ENCODE results near the gene KCP.

The KCP gene

DNA sequence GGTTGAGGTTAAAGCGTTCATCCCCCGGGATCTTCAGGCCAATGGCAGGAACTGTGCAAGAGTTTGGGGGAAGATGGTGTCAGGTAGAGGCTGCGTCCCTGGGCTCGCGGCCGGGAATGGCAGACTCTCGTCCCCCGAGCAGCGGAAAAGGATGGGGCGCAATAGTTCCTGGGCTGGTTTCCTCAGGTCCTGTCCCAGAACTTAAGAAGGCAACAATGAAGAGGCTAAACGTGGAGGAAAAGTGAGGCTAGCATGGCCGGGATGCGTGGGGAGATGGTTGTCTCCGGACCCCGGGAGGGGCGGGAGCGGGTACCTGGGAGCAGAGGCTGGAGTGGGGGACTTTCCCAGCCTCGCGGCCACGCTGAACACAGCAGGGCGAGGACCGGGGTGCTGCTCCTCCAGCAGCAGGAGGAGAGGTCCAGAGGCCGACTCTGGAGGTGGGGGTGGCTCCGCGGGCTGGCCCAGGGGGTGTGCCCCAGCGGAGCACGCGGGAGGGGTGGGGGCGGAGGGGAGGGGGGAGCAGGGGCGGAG lies 28.1 kb upstream of the KCP start:
- peak; percentile 28 to 36 for DNase-seq

DNA sequence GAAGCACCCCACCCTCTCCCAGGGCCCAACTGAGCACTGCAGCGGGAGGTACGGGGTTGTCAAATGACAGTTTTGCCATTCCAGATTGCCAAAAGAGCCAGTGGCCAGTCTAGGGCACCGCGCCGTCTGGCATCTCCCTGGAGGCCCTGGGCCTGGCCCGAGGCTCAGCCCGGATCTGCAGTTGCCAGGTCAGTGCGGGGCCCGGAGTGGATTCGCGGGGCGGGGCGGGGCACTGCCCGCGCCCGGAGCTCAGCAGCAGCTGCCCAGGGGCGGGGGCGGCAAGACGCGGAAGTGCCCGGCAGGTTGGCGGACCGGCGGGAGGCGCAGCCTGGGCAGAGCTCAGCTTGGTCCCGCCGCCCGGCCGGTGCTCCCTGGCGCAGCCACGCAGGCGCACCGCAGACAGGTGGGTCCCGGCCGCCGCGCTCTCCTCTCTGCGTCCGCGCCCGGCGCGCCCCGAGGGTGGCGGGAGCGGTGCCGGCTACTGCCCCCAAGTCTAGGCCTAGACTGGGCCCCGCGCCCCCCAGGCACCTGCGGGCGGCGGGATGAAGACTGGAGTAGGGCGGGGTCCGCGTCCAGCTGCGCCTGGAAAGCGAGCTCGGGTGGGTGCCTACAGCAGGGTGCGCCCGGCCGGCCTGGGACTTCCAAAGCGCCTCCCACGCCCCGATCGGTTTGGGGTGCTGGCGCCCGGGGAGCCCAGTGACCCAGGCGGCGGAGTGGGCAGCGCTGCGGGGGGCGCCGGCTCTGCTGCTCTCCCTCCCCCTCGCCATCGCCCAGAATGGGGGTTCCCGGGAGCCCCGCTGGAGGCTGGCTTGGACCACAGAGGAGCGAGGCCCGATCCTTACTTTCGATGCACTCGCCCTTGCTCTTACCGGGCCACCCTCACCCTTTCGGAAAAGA lies 27.4 kb upstream of the KCP start, which contains the start of gene IRF5:
Gene IRF5 (plus strand): TSS at position 281 of the 897 bp plus-strand sequence. CDS start 4,155 bp downstream, outside the sequence.
- peak; percentile 31 to 51 for DNase-seq

DNA sequence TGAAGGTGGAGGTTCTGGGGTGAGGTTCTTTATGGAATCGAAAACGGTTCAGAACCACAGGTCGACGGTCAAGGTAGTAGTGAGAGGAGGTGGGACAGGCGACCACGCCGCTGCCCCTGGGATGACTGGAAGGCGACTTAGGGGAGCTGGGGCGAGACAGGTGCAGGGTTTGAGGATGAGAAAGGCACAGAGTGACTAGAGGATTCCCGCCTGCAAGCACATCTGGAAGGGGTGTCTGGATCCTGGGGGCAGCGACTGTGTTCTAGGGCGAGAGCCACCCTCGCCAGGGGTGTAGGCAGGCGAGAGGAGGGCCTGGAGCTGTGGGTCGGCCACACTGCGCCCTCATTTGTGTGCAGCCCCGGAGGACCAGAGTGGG lies 26.8 kb upstream of the KCP start:
- DNase-seq = no peak

DNA sequence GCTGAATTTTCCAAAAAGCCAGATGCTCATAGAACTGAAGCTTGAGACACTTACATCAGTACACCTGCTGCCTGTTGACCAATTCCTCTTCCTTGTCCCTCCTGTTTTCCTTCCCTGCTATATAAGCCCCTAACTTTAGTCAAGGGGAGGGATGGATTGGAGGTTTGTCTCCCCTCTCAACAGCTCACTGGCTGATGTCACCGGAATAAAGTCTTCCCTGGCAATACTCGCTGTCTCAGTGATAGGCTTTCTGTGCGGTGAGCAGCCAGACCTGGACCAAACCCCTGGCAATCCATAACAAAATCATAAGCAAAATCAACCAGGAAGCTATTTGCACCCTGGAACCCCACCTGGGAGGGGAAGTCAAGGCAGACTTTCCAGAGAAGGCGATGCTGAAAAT lies 26.3 kb upstream of the KCP start:
- DNase-seq = no peak

DNA sequence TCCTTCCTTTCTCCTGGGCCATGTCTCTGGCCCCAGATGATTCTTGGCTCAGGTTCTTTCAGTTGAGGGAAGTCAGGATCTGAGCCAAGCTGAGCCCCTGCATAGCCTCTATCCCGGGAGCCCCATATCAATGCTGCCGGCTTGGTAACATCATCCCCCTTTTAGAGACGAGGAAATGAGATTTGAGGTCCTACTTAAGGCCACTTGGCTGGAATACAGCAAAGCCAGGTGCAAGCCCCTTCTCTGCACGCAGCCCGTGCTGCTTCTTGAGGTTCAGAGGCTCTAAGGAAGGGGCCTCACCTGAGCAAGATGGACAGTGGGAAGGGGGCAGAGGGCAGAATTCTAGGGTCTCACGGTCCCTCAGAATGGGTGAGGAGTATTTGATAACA lies 24.8 kb upstream of the KCP start:
- no peak for DNase-seq

DNA sequence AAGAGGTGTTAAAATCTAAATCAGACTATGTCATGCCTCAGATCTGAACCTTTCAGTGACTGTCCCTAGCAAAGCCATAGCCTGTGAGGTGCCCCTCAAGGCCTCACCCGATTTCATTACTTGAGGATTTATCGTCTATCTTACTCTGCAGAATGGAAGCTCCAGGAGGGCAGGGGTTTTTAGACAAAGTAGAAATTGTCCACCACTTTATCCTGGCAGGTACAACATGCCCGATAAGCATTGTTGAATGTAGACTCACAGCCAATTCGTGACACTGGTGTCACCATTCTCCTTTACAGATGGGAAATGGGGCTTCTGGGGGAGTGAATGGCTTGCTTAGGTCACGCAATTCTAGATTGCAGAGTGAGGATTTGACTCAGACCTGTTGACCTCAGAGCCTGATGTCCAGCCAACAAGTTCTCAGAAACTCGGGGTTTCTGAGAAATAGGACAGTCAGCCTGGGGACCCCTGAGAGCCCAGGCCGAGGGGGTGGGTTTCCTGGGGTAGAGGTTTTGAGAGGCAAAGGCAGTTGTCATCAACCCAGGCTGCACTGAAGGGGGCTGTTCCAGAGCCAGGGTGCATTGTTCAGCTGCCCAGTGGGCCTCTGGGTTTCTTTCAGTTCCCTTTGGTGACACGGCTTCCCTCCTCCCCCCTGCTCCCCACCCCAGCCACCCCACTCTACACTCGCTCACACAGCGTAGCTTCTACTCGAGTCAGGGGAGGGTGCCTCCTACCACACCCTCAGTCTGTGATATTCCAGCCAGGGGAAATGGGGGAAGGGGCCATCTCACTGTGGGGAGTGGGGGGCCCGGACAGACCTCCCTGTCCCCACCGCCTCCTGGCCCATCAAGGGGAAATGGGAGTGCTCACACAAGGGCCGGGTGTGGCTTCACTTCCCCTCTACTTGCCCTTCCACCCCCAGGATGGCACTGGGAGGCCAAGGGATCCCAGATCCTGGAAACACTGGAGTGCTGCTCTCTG lies 24.1 kb upstream of the KCP start:
- DNase-seq = no peak

DNA sequence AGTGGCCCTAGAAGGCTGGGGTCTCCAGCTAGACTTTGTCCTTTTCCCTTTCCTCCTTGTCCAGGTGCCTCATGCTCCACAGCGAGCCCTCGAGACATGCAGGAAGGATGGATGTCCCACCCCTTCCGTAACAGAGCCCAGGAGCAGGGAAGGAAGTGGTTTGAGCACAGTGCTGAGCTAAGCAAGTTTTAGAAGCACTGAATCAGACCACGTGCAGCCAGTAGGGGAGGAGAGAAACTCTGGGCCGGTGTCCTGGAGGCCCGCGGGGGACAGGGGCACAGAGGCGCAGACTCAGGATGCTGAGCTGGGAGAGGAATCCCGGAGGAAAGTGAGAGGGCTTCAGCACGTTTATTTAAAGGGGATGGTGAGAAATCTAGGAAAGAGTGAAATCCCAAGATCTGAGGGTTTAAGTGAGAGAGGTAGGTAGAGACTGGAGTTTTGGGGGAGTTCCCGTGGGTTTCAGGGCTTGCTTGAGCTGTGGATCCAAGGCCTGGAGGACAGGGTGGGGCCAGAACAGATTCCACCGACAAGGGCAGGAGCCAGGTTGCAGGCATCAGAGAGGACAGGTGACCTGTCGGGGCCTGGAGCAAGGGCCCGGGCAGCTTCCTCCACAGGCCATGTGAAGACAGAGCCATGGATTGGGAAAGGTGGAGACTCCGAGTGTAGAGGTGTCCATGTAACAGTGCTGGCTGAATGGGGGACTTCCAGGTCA lies 22.8 kb upstream of the KCP start:
- DNase-seq = peak; percentile 43 to 63

DNA sequence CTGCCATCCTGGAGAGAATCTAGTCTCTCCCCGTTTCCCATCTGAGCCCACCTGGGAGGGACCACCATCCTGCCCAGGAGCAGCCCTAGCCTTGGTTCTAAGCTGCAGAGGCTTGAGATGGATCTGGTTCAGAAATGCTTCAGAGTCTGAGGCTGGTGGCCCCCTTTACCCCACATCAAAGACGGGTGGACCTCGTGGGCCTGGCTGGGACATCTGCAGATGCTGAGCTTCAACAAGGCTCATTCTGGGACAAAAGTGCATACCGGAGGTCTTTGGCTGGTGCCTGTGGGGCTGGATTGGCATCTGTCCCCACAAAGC lies 22.3 kb upstream of the KCP start:
- DNase-seq = no peak

DNA sequence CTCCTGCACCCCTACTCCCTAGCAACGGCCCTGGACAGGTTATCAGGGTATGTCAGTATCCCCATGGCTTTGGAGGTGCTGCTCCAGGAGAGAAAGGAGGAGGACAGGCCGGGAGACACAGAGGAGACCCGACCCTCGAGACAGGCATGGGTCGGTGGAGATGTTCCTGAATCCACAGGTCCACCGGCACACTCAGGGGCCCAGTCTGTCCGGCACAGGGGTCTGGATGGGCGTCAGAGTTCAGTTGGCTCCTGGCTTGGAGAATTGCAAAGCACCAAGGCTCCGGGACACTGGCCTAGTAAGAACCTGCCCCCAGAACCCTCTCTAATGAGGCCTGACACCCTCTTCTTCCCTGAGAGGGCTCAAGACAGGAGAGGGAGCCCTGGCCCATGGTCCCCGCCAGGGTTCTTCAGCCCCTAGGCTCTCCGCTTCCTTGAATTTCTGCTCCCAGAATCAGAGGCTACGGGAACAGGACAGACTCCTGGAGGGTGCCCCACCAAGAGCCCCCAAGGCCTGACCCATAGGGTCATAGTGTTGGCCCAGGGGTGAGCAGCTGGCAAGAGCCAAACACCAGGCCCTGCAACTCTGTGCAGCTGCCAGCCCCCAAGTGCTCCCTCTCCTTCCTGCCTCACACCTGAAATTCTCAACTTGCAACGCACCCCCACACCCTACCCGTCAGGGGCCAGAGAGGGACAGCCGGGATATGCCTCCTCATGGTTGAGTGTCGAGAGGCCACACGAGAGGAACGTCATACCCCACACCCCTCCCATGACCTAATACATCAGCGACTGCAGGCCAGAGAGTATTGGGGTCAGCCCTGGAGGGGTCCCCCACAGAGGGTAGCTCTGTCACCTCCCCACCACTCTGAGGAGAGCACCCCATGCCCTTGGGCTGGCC lies 21.7 kb upstream of the KCP start:
- DNase-seq = no peak

DNA sequence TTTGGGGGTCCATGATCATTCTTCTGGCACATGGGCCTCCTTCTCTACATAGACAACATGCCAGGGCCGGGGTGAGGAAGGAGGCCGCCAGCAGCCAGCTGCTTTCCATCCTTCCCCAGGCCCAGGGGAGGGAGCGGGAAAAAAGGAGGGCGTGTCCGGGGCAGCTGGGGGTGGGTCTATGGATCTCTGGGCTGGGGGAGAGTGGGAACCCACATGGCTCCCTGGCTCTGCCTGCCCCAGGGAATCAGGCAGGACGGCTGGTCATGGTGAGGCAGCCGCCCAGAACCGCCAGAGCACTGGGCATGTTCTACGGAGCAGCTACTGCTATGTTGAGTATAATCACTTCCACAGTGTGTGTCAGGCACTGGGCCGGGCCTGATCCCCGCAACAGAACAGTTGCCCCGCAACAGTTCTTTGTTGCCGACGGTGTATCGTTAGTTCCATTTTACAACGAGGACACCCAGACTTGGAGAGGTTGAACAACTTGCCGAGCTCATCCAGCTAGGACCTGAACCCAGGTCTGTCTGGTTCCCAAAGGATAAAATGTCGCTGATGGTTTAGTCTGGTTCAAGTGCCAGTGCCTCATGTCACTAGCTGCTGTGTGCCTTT lies 20.8 kb upstream of the KCP start:
- DNase-seq = no peak

DNA sequence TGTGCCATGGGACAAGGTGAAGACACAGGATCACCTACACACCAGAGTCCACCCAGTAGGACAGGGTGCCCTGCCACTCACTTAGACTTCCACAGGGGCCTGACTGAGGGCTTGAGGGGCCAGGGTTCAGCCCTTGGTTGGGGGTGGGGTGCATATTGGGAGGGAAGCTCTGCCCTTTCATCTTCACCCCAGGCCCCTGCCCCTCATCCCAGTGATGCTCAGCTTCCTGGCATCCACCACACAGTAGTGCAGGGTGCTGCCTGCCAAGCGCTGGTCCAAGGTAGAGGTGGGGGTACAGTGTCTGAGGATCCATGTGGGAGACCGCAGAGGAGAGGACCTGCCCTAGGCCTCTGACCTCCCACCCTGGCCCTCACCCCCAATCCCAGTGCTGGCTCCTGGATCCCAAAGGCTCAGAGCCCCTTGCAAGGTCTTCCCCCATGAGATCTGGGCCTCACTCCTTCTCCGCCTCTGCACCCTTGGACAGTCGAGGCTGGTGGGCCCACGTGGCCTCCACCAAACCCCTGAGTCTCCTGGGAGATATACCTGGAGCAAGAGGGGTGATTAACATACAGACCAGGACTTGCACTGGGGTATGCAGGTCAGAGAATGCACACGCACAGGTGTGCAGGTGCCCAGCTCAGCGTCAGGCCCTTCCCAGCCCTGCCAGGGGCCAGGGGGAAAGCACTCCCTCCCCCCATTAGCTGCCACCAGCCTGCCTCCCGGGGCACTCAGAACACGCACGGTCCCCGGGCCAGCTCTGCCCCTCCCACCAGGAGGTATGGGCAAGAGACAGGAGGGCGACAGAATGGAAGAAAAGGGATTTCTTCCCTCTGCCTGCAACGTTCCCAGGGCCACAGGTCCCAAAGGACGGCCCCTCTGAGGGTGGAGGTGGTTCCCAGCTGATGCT lies 18.6 kb upstream of the KCP start:
- no peak for DNase-seq

DNA sequence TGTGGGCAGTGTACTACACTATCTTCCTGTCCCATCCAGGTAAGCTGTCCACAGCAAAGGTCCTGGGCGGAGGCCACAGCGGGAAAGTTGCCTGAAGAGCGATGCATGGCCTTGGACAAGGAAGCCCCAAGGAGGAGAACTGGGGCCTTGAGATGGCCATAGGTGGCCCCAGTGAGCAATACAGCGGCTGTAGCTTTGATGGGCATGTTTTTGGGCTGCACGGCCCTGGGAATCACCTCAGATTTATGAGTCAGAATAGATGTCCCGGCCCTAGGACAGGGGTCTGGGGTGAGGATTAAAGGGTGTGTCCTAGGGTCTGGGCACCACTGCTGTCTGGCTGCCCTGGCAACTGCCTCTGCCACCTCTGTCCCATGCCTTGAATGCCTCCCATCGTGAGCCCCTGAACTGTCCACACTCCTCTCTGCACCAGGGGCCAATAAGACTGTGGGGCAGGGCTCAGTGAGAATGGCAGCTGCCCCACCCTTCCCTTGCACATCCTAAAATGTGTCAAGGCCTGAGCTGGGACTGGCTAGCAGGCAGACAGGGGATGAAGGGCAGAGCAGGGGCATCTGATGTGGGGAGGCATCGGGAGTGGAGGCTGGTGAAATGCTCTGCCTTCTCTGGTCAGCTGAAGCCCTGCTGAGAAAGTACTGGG lies 17.8 kb upstream of the KCP start:
- DNase-seq = no peak

DNA sequence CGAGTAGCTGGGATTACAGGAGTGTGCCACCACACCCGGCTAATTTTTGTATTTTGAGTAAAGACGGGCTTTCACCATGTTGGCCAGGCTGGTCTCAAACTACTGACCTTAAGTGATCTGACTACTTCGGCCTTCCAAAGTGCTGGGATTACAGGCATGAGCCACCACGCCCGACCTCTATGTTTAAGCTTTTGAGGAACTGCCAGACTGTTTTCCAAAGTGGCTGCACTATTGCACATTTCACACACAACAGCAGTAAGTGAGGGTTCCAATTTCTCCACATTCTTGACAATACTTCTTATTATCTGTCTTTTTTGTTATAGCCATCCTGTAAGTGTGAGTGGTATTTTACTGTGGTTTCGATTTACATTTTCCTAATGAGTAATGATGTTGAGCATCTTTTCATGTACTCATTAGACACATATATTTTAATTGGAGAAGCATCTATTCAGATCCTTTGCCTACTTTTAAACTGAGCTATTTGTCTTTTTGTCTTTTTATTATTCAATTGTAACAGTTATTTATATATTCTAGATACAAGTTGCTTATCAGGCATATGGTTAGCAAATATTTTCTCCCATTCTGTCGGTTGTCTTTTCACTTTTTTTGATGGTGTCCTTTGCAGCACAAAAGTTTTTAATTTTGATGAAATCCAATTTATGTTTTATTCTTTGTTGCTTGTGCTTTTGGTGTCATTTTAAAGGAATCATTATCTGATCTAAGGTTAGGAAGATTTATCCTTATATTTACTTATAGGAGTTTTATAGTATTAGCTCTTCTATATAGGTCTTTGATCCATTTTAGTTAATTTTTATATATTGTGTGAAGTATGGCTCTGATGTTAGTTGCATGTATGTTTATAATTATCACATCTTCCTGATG lies 14.4 kb upstream of the KCP start:
- no peak for DNase-seq

DNA sequence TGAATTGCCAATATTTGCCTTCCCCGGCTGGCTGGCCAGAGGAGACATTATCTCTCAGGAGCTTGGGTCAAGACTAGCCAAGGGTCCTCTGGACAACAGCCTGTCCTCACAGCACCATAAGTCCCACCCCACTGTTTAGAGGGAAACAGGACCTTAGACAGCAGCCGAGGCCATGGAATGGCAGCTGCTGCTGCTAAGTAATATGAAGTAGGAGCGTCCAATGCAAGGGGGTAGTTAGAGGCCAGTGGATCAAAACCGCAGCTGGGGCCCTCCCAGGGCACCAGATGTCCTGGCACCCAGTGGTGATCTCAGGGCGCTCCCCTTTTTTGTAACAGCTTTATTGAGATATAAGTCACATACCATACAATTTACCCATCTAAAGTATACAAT lies 12.9 kb upstream of the KCP start:
- DNase-seq = no peak

DNA sequence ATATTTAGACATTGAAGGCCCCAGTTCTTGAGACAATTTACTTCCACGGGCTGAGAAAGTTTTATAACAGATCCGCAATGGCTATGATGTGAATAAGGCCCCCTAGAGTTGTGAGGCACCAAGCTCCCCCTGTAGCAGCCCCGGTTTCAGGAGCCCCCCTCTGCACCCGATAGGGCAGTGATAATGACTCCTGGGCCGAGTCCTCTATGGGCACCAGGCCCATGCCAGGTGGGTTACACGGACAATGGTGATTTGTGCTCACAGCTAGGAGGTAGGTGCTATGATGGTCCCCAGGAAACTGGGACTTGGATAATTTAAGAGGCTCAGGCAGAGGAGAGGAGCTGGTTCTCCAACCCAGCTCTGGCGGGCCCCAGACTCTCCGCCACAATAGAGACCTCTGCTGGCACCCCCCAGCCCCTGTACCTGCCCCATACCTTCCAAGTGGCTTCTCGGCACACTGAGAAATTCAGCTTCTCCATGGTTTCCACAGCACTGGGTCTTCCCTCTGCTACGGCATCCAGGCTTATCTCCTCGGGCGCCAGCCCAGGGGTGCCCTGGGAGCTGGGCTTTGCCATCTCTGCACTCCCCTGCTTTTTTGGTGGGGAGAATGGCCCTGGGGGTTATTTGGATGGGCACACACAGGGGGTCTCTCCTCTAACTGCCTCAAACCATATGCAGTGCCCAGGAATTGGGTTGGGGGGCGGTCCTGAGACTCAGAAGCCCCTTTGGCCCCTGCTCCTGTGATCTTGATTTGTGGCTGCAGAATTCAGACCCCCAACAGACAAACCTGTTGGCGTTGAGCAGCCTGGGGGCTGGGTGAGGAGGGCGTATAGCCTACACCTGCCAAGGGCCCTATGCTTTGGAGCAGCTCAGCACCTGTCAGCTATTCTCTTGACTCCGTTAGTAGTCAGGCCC lies 12.2 kb upstream of the KCP start:
- no peak for DNase-seq

DNA sequence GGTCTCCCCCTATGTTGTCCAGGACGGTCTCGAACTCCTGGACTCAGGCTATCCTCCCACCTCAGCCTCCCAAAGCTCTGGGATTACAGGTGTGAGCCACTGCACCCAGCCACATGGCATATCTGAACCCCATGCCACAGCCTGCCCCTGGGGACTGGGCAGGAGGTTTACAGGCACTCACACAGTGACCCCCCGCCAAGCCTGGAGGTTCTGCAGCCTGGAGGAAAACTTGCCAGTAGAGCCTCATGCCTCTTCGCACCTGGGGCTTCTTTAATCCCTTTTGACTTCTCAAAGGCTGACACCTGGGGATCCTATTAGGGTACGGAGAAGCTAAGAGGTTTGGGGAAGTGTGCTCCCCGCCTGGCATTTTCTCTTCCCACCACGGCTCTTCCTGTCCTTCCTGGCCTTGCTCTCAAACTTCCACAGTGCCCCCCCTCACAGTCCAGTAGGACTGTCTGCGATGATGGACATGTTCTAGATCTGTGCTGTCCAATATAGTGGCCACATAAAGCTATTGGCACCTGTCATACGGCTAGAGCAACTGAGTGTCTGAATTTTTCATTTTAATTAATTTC lies 11.4 kb upstream of the KCP start:
- no peak for DNase-seq

DNA sequence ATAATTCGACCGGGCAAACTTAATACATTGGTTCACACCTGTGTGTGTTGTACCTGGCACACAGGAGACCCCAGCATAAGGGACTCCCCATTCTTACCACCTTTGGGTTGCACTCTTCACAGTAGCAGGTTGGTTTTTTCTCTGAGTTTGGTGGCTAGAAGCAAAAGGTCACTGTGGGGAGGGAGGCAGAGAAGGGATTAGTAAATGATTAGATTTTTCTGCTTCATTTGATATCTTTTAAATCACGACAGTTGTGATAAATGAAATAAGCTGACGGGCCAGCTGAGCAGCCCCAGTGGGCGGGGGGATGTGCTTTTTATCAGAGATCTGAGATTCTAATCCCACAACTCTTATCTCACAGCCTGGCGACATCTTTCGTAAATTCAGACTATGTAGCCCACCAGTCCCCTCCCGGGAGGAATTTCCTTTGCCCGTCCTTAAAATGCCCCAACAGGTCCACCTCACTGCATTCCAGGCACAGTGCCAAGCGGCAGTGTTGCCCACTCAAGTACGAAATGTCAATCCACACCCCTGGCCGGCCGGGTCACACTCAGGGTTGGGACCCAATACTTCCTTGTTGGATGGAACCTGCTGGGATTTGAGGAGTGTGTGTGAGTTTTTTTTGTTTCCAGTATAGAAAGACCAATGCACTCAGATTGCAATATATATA lies 10.5 kb upstream of the KCP start:
- no peak for DNase-seq
